ENCODE data around the gene KCTD20. TPM values are rescaled to one million over a fixed set of nuclear protein-coding genes. Genes with fewer than 3 reads are reported as not detected.

Gene KCTD20
- total and polyA plus RNA-seq, 2 of the 13 experiments (the other 11 are each of a cell fraction or from before 2014, with no cell fraction given) = 52.7 to 67.1 TPM

DNA sequence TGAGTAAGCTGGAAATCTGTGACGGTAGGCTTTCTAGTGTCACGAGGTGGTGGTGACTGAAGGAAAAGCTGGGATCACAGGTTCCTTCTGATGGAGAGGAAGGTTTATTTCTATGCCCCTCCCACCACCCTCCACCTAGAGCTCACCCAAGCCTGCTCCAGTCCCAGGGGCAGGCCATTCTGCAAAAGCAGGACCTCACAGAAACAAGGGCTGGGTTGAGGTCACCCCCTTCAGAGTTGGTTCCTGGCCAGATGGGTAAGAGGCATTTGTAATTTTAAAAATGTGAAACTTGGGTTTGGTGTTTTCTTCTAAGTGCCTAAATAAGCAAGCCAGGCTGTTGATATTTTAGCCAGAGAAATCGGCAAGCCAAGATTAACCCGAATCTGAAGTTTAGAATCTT is 46.6 kb downstream of the KCTD20 start:
- Histone ChIP-seq H3K27ac (ENCODE audit: extremely low read length, insufficient read depth, low read length) (no peak overlapping the region), H3K4me2 (ENCODE audit: low read depth, low read length) (no peak overlapping the region), H2AFZ (ENCODE audit: low read length) (no peak overlapping the region), H3K4me1 (ENCODE audit: insufficient read depth, low read length) (peaks cover 33% of the 10 kb centered on the region), H3K79me2 (ENCODE audit: insufficient read depth, low read length) (no peaks in the 10 kb centered on the region), H3K36me3 (replicated peaks in 1 of 2; ENCODE audit: control insufficient read depth in 1 of 2, insufficient read depth in 2 of 2, low read length in 2 of 2) (peaks cover 7 to 25% of the 10 kb centered on the region in 2 experiments; a peak in 4 of 5 replicates), H3K27me3 (ENCODE audit: control insufficient read depth in 1 of 2, insufficient read depth in 2 of 2, low read length in 2 of 2) (no peaks in the 10 kb centered on the region), H3K9me3 (ENCODE audit: low read length) (no peaks in the 10 kb centered on the region), H3K9ac (ENCODE audit: insufficient read depth, low read depth, low read length) (no peak overlapping the region), H3K4me3 (replicated peaks in 1 of 3; ENCODE audit: insufficient read depth in 1 of 3, low read depth in 2 of 3, low read length in 3 of 3) (no peak overlapping the region), H4K20me1 (ENCODE audit: insufficient read depth, low read length) (no peaks in the 10 kb centered on the region)
- no peak for ATAC-seq
- POLR2A ChIA-PET = no interaction called here
- no peak for TF ChIP-seq SNAPC5 (CRISPR knock-in tag; IDR thresholded peaks at IDR 0.05; ENCODE audit: borderline replicate concordance)
- TF ChIP-seq RBM22 (optimal IDR thresholded peaks at IDR 0.05; ENCODE audit: low read length) = peak; percentile 17
- 0 out of 4 replicates have a peak, but pooled peaks of 1 of the 2 experiments have one; percentile 32 for TF ChIP-seq POLR2A (IDR thresholded peaks at IDR 0.05; ENCODE audit: insufficient read depth in 1 of 2, low read depth in 2 of 2, low read length in 2 of 2)
- no peak for DNase-seq (ENCODE audit: low spot score)
- in situ Hi-C loops (cut with HindIII; ENCODE audit: extremely low pct_ligation_motif_present, low pct_unique_long_range_greater_than_20kb) (no loop called here), intact Hi-C loops (cut with micrococcal nuclease; ENCODE audit: unreplicated experiment) (no loop called here)
- CTCF ChIA-PET (ENCODE audit: low intra/inter-chr PET ratio, low total read pairs) = no interaction called here
- 94% methylated on average over 4 of the region's 4 CpGs for WGBS (ENCODE audit: low lambda C conversion rate)
- no TSS peak for BruUV-seq (replicated peaks)
- peak; percentile 26 for FAIRE-seq

DNA sequence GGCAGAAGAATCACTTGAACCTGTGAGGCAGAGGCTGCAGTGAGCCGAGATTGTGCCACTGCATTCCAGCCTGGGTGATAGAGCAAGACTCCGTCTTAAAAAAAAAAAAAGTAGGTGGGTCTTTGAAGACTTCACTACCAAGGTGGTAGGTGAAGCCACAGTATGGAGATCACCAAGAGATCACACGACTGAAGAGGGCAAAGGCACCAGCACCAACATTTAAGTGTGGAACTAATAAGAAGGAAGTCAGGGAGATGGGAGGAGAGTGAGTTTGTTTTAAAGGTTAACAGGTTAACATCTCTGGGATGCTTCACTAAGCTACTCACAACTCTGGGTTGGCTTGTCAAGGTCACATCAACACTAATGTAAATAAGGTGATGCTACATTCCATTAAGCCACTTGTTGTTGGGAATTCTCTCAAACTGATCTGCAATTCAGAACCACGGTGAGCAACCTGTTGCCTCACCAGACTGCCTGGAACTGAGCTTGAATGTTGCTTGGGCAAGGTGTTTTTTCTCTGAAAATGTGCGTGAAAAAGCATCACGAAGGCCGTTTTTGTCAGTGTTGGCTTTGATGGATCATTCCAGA is 48.7 kb downstream of the KCTD20 start:
- H3K4me1 ChIP-seq (ENCODE audit: insufficient read depth, low read length) = peaks cover 41% of the 10 kb centered on the region
- H3K4me3 ChIP-seq (replicated peaks in 1 of 3; ENCODE audit: insufficient read depth in 1 of 3, low read depth in 2 of 3, low read length in 3 of 3) = no peak overlapping the region
- ChIA-PET POLR2A (interaction anchor here (0.7 to 1.2 kb wide), 4 partner anchors 12 to 102 kb away, joined by 3 to 6 read pairs (median 4); partner anchors contain the start of gene SRSF3), CTCF (ENCODE audit: low intra/inter-chr PET ratio, low total read pairs) (interaction anchor here (1.2 kb wide), 1 partner anchor 68 kb away, joined by 3 read pairs; no protein-coding TSS in a partner anchor)
- H3K4me2 ChIP-seq (ENCODE audit: low read depth, low read length) = no peak overlapping the region
- H3K27me3 ChIP-seq (ENCODE audit: control insufficient read depth in 1 of 2, insufficient read depth in 2 of 2, low read length in 2 of 2) = no peaks in the 10 kb centered on the region
- no peak overlapping the region for H3K9ac ChIP-seq (ENCODE audit: insufficient read depth, low read depth, low read length)
- H3K27ac ChIP-seq (ENCODE audit: extremely low read length, insufficient read depth, low read length) = no peak overlapping the region
- ATAC-seq = peak; percentile 72
- peak; percentile 81 for FAIRE-seq
- H3K9me3 ChIP-seq (ENCODE audit: low read length) = no peaks in the 10 kb centered on the region
- WGBS (ENCODE audit: low lambda C conversion rate) = 70% methylated on average over 7 of the region's 7 CpGs
- no peaks in the 10 kb centered on the region for H4K20me1 ChIP-seq (ENCODE audit: insufficient read depth, low read length)
- intact Hi-C loops (cut with micrococcal nuclease; ENCODE audit: unreplicated experiment) (no loop called here), in situ Hi-C loops (cut with HindIII; ENCODE audit: extremely low pct_ligation_motif_present, low pct_unique_long_range_greater_than_20kb) (no loop called here)
- BruUV-seq (replicated peaks) = no TSS peak
- H3K36me3 ChIP-seq (replicated peaks in 1 of 2; ENCODE audit: control insufficient read depth in 1 of 2, insufficient read depth in 2 of 2, low read length in 2 of 2) = peaks cover 6 to 33% of the 10 kb centered on the region in 2 experiments
- no peaks in the 10 kb centered on the region for H3K79me2 ChIP-seq (ENCODE audit: insufficient read depth, low read length)
- H2AFZ ChIP-seq (ENCODE audit: low read length) = no peak overlapping the region
- DNase-seq (ENCODE audit: low spot score) = peak; percentile 80
- TF ChIP-seq JARID2 (CRISPR knock-in tag; IDR thresholded peaks at IDR 0.05; ENCODE audit: insufficient replicate concordance) (no peak), GTF2F1 (IDR thresholded peaks at IDR 0.05; ENCODE audit: low read length) (no peak), KDM5B (CRISPR knock-in tag; IDR thresholded peaks at IDR 0.05; ENCODE audit: borderline replicate concordance) (no peak), POGZ (CRISPR knock-in tag; IDR thresholded peaks at IDR 0.05) (no peak), FIP1L1 (IDR thresholded peaks at IDR 0.05; ENCODE audit: borderline replicate concordance, insufficient read depth, low read depth, low read length) (no peak), SCMH1 (CRISPR knock-in tag; IDR thresholded peaks at IDR 0.05; ENCODE audit: borderline replicate concordance) (no peak)
- TF ChIP-seq, protein P1, sequence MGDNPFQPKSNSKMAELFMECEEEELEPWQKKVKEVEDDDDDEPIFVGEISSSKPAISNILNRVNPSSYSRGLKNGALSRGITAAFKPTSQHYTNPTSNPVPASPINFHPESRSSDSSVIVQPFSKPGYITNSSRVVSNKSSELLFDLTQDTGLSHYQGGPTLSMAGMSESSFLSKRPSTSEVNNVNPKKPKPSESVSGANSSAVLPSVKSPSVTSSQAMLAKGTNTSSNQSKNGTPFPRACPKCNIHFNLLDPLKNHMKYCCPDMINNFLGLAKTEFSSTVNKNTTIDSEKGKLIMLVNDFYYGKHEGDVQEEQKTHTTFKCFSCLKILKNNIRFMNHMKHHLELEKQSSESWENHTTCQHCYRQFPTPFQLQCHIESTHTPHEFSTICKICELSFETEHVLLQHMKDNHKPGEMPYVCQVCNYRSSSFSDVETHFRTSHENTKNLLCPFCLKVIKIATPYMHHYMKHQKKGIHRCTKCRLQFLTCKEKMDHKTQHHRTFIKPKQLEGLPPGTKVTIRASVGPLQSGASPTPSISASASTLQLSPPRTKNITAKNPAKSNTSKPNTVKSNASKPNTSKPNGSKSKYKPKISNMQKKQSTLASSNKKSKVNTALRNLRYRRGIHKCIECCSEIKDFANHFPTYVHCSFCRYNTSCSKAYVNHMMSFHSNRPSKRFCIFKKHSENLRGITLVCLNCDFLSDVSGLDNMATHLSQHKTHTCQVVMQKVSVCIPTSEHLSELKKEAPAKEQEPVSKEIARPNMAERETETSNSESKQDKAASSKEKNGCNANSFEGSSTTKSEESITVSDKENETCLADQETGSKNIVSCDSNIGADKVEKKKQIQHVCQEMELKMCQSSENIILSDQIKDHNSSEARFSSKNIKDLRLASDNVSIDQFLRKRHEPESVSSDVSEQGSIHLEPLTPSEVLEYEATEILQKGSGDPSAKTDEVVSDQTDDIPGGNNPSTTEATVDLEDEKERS (CRISPR knock-in tag; IDR thresholded peaks at IDR 0.05) = no peak
- TF ChIP-seq, protein P2, sequence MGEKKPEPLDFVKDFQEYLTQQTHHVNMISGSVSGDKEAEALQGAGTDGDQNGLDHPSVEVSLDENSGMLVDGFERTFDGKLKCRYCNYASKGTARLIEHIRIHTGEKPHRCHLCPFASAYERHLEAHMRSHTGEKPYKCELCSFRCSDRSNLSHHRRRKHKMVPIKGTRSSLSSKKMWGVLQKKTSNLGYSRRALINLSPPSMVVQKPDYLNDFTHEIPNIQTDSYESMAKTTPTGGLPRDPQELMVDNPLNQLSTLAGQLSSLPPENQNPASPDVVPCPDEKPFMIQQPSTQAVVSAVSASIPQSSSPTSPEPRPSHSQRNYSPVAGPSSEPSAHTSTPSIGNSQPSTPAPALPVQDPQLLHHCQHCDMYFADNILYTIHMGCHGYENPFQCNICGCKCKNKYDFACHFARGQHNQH (CRISPR knock-in tag; IDR thresholded peaks at IDR 0.05) = 0 out of 2 replicates have a peak, but pooled peaks have one; percentile 34
- TF ChIP-seq, protein P3, sequence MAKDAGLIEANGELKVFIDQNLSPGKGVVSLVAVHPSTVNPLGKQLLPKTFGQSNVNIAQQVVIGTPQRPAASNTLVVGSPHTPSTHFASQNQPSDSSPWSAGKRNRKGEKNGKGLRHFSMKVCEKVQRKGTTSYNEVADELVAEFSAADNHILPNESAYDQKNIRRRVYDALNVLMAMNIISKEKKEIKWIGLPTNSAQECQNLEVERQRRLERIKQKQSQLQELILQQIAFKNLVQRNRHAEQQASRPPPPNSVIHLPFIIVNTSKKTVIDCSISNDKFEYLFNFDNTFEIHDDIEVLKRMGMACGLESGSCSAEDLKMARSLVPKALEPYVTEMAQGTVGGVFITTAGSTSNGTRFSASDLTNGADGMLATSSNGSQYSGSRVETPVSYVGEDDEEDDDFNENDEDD (CRISPR knock-in tag; IDR thresholded peaks at IDR 0.05; ENCODE audit: borderline replicate concordance) = no peak

All from HepG2 (cell line).